IPS-18a (cell line): ENCODE data around the gene CCAR1.
"Not testable (repeated sequence)": the region's sequence is repeated elsewhere in the genome, so short reads cannot be mapped to it uniquely, and the experiment has no call there.

Source experiments
- H3K27ac ChIP-seq: one replicate; pipeline ENCODE4 v1.5.1; 2013; ENCODE audit warnings: low read length
- H3K27me3 ChIP-seq: one replicate; pipeline ENCODE4 v1.6.1; 2013; ENCODE audit warnings: mild to moderate bottlenecking, low read length; ENCODE audit not compliant: control insufficient read depth, insufficient read depth
- H3K36me3 ChIP-seq: one replicate; pipeline ENCODE4 v1.6.1; 2013; ENCODE audit warnings: low read depth, low read length; ENCODE audit not compliant: control insufficient read depth
- H3K4me1 ChIP-seq: one replicate; pipeline ENCODE4 v1.6.1; 2013; ENCODE audit warnings: low read depth, low read length; ENCODE audit not compliant: control insufficient read depth
- H3K4me3 ChIP-seq: one replicate; pipeline ENCODE4 v1.5.1; 2013; ENCODE audit warnings: low read length
- H3K9ac ChIP-seq: one replicate; pipeline ENCODE4 v1.6.1; 2013; ENCODE audit warnings: mild to moderate bottlenecking, low read length, moderate library complexity
- H3K9me3 ChIP-seq: one replicate; pipeline ENCODE4 v1.6.1; 2013; ENCODE audit warnings: low read depth, low read length; ENCODE audit not compliant: control insufficient read depth

Gene CCAR1

DNA sequence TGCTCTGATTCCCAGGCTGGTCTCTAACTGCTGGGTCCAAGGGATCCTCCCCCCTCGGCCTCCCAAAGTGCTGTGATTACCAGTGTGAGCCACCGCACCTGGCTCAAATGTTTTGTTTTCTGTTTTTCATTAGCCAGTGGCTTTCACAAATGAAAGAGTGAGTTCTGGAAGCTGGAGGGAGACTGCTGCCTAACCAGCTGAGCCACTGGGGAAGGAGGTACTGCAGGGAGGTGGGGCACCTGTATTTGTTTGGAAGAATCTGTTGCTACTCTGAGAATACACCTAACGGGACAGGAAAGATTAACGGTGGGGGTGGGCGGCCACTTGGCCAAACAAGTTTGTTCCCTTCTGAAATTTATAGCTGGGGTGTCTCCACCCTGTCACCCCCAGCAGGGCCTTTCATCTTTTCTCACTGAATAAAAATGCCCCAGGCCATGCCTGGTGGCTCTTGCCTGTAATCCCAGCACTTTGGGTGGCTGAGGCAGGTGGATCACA, 111.0 kb downstream of the CCAR1 start:
- Histone ChIP-seq H3K36me3 (no peaks in the 10 kb centered on the region), H3K4me3 (no peak overlapping the region), H3K9ac (no peak overlapping the region), H3K27ac (no peak overlapping the region), H3K9me3 (no peaks in the 10 kb centered on the region), H3K4me1 (no peaks in the 10 kb centered on the region), H3K27me3 (peaks cover 15% of the 10 kb centered on the region)

DNA sequence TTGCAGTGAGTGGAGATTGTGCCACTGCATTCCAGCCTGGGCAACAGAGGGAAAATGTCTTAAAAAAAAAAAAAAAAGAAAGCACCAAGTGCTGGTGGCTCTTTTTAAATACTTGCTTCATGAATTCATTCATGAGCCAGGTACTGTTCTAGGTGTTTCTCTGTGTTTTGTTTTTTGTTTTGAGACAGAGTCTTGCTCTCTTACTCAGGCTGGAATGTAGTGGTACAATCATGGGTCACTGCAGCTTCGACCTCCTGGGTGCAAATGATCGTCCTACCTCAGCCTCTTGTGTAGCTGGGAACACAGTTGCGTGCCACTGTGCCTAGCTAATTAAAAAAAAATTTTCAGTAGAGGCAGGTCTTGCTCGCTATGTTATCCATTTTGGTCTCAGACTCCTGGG, 111.6 kb downstream of the CCAR1 start:
- H3K4me3 ChIP-seq: no peak overlapping the region
- H3K36me3 ChIP-seq: no peaks in the 10 kb centered on the region
- H3K4me1 ChIP-seq: no peaks in the 10 kb centered on the region
- H3K27me3 ChIP-seq: peaks cover 15% of the 10 kb centered on the region
- H3K9me3 ChIP-seq: no peaks in the 10 kb centered on the region
- H3K27ac ChIP-seq: no peak overlapping the region
- H3K9ac ChIP-seq: no peak overlapping the region

DNA sequence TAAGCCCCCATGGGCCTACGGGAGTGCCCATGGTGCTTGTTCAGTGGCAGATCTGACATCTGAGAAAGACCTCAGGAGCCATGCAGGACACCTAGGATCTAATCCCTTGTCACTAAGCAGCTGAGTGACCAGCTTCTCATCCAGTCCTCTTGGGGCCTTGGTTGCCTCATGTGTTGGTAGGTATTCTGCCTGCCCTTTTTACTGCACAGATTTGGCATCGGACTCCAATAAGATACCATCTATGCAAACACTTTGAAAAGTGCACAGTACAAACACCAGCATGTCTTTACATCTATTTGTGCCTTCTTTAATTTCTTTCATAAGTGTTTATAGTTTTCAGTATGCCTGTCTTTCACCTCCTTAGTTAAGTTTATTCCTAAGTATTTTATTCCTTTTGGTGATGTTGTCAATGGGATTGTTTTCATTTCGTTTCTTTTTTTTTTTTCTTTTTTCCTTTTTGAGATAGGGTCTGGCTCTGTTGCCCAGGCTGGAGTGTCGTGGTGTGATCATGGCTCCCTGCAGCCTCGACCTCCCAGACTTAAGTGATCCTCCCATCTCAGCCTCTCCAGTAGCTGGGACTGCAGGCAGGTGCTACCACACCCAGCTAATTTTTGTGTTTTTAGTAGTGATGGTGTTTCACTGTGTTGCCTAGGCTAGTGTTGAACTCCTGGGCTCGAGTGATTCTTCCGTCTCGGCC, 116.7 kb downstream of the CCAR1 start:
- Histone ChIP-seq H3K4me3 (no peak overlapping the region), H3K9ac (no peak overlapping the region), H3K36me3 (no peaks in the 10 kb centered on the region), H3K27me3 (no peaks in the 10 kb centered on the region), H3K4me1 (no peaks in the 10 kb centered on the region), H3K27ac (no peak overlapping the region), H3K9me3 (no peaks in the 10 kb centered on the region)

DNA sequence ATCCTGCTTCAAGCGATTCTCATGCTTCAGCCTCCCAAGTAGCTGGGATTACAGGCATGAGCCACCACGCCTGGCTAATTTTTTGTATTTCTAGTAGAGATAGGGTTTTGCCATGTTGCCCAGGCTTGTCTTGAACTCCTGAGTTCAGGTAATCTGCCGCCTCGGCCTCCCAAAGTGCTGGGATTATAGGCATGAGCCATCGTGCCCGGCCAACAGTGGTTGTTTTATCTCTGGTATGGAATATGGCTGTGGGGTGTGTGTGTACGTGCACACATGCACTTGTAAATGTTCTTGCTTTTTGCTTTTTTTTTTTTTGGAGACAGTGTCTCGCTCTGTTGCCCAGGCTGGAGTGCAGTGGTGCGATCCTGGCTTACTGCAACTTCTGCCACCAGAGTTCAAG, 119.6 kb downstream of the CCAR1 start:
- not testable (repeated sequence) for H3K36me3 ChIP-seq, H3K27ac ChIP-seq, H3K4me3 ChIP-seq, H3K27me3 ChIP-seq, H3K9me3 ChIP-seq, H3K9ac ChIP-seq, H3K4me1 ChIP-seq
